GM23338 (cell line): ENCODE data around the gene C6orf52.

Experiments
- CREB1 ChIP-seq: fragments of 250-450 bp; sonication (Bioruptor Pico); IDR thresholded peaks from 2 replicates; pipeline ENCODE4 v1.5.0; 2020; ENCODE audit warnings: low read depth, mild to moderate bottlenecking, moderate library complexity
- EZH2 ChIP-seq: fragments of 200-600 bp; sonication (generic); IDR thresholded peaks from one replicate; pipeline ENCODE4 v1.8.0; 2017; ENCODE audit warnings: antibody characterized with exemption, mild to moderate bottlenecking, low read depth; ENCODE audit not compliant: unreplicated experiment
- EZH2phosphoT487 ChIP-seq: fragments of 200-600 bp; sonication (generic); IDR thresholded peaks from one replicate; pipeline ENCODE4 v1.8.1; 2018; ENCODE audit warnings: antibody characterized with exemption; ENCODE audit not compliant: unreplicated experiment
- NANOG ChIP-seq: IDR thresholded peaks from 2 replicates; pipeline ENCODE4 v1.6.1; 2016; ENCODE audit warnings: antibody characterized with exemption, borderline replicate concordance
- POLR2AphosphoS5 ChIP-seq: IDR thresholded peaks from 2 replicates; pipeline ENCODE4 v1.6.1; 2016; ENCODE audit warnings: antibody characterized with exemption, low read depth
- ZNF331 ChIP-seq: fragments of 250-450 bp; sonication (Bioruptor Pico); IDR thresholded peaks from 2 replicates; pipeline ENCODE4 v1.5.0; 2020; ENCODE audit warnings: low read depth, mild to moderate bottlenecking, moderate library complexity
- TF ChIP-seq, protein P1 (sequence below), 2 experiments: fragments of 200-600 bp in 1 of 2; sonication (generic) in 1 of 2; conservative IDR thresholded peaks; 2 replicates each; pipeline versions ENCODE4 v1.5.1 to v1.6.1; 2016 to 2017; ENCODE audit warnings: antibody characterized with exemption in 2 of 2, low read depth in 2 of 2, mild to moderate bottlenecking in 2 of 2, moderate library complexity in 1 of 2
- TF ChIP-seq, protein P2 (sequence below): IDR thresholded peaks from one replicate; pipeline ENCODE4 v1.6.1; 2018; ENCODE audit warnings: antibody characterized with exemption; ENCODE audit not compliant: unreplicated experiment

DNA sequence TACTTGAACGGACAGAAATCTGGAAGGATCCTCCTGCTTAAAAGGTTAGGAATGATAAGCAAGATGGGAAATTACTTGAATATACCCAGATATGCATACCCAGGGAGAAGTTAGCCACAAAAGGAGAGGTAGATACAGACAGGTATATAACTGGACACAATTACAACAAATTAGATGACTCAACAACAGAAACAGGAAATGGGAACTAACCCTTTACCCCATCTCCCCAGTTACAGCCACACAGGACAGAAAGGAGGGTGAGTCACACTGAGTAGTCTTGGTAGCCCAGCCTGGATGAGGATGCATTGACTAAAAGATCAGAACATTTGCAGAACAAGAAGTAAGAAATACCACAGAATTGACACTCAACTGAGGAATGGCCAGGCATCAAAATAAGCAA lies 61.2 kb downstream of the C6orf52 start:
- TF ChIP-seq, protein P1, sequence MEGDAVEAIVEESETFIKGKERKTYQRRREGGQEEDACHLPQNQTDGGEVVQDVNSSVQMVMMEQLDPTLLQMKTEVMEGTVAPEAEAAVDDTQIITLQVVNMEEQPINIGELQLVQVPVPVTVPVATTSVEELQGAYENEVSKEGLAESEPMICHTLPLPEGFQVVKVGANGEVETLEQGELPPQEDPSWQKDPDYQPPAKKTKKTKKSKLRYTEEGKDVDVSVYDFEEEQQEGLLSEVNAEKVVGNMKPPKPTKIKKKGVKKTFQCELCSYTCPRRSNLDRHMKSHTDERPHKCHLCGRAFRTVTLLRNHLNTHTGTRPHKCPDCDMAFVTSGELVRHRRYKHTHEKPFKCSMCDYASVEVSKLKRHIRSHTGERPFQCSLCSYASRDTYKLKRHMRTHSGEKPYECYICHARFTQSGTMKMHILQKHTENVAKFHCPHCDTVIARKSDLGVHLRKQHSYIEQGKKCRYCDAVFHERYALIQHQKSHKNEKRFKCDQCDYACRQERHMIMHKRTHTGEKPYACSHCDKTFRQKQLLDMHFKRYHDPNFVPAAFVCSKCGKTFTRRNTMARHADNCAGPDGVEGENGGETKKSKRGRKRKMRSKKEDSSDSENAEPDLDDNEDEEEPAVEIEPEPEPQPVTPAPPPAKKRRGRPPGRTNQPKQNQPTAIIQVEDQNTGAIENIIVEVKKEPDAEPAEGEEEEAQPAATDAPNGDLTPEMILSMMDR (conservative IDR thresholded peaks at IDR 0.05; ENCODE audit: low read depth in 2 of 2): no peak
- no peak for TF ChIP-seq EZH2
- no peak for TF ChIP-seq POLR2AphosphoS5
- TF ChIP-seq EZH2phosphoT487: no peak
- TF ChIP-seq NANOG: no peak
- no peak for TF ChIP-seq ZNF331 (CRISPR knock-in tag)
- TF ChIP-seq, protein P2, sequence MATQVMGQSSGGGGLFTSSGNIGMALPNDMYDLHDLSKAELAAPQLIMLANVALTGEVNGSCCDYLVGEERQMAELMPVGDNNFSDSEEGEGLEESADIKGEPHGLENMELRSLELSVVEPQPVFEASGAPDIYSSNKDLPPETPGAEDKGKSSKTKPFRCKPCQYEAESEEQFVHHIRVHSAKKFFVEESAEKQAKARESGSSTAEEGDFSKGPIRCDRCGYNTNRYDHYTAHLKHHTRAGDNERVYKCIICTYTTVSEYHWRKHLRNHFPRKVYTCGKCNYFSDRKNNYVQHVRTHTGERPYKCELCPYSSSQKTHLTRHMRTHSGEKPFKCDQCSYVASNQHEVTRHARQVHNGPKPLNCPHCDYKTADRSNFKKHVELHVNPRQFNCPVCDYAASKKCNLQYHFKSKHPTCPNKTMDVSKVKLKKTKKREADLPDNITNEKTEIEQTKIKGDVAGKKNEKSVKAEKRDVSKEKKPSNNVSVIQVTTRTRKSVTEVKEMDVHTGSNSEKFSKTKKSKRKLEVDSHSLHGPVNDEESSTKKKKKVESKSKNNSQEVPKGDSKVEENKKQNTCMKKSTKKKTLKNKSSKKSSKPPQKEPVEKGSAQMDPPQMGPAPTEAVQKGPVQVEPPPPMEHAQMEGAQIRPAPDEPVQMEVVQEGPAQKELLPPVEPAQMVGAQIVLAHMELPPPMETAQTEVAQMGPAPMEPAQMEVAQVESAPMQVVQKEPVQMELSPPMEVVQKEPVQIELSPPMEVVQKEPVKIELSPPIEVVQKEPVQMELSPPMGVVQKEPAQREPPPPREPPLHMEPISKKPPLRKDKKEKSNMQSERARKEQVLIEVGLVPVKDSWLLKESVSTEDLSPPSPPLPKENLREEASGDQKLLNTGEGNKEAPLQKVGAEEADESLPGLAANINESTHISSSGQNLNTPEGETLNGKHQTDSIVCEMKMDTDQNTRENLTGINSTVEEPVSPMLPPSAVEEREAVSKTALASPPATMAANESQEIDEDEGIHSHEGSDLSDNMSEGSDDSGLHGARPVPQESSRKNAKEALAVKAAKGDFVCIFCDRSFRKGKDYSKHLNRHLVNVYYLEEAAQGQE: no peak
- no peak for TF ChIP-seq CREB1 (CRISPR knock-in tag)
